Measurements from ENCODE around the gene MCCC1.

The MCCC1 gene

DNA sequence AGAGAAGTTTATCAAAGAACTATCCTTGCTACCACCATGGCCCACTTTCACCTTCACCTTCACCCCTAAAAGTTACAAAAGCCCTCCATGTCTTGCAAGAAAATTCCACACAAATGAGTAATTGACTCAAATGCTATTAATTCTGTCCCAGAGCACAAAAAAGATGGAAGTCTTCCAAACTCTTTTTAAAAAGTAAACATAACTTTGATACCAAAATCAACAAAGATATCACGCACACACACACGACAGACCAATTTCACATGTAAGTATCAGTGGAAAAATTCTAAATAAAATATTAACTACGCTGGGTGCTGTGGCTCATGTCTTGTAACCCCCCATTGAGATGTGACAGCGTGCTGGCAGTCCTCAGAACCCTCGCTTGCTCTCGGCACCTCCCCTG is 1.1 kb upstream of the MCCC1 start:
- DNase-seq (ENCODE audit: low read depth) = no peak

DNA sequence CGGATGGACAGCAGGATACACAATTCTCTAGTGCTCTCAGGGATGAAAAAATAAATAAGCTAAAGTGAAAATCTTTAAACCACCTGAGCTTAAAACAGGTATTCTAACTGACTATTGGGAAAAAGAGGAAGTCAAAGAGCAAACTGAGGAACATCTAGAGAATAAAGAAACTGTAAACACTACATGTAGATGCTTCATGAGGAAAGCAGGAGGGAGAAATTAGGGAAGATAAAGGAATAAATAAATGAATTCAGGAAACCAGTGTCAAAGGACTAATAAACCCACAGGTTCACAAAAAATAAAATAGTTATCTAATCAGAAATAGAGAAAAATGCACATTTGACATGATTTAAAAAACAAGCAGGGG is 525 bp upstream of the MCCC1 start:
- peak overlapping the region; percentile 92 for H3K4me3 ChIP-seq (ENCODE audit: low read length)
- no peak for DNase-seq (ENCODE audit: low read depth)
- TF ChIP-seq, protein P1, sequence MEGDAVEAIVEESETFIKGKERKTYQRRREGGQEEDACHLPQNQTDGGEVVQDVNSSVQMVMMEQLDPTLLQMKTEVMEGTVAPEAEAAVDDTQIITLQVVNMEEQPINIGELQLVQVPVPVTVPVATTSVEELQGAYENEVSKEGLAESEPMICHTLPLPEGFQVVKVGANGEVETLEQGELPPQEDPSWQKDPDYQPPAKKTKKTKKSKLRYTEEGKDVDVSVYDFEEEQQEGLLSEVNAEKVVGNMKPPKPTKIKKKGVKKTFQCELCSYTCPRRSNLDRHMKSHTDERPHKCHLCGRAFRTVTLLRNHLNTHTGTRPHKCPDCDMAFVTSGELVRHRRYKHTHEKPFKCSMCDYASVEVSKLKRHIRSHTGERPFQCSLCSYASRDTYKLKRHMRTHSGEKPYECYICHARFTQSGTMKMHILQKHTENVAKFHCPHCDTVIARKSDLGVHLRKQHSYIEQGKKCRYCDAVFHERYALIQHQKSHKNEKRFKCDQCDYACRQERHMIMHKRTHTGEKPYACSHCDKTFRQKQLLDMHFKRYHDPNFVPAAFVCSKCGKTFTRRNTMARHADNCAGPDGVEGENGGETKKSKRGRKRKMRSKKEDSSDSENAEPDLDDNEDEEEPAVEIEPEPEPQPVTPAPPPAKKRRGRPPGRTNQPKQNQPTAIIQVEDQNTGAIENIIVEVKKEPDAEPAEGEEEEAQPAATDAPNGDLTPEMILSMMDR (conservative IDR thresholded peaks at IDR 0.05; ENCODE audit: low read length) = no peak

More for the DNA sequence above, 1.1 kb upstream of the MCCC1 start:
- TF ChIP-seq, protein P1 (conservative IDR thresholded peaks at IDR 0.05; ENCODE audit: low read length) = no peak
- no peak overlapping the region for H3K4me3 ChIP-seq (ENCODE audit: low read length)

DNA sequence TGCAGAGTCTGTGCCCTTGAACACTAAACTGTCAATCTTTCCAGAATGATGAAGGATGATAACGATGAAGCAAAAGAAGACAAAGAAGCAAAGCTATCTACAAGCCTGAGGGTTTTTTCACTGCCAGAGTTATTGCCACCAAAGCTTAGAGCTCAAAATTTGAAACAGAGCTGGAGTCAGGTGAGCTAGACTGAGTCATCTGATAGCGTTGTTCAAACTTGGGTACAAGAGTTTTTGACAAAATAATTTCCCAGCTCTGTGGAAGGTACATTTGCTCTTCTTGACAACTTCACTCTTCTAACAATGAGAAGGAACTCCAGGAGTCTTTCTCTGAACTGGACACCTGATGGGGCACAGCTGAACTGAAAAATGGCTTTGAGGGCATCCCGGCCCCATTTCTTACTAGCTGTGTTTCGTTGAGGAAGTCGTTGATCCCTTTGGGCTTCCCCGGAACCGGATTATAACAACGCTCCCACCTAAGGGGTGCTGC is 715 bp downstream of the MCCC1 start:
- TF ChIP-seq, protein P1 (conservative IDR thresholded peaks at IDR 0.05; ENCODE audit: low read length) = no peak

DNA sequence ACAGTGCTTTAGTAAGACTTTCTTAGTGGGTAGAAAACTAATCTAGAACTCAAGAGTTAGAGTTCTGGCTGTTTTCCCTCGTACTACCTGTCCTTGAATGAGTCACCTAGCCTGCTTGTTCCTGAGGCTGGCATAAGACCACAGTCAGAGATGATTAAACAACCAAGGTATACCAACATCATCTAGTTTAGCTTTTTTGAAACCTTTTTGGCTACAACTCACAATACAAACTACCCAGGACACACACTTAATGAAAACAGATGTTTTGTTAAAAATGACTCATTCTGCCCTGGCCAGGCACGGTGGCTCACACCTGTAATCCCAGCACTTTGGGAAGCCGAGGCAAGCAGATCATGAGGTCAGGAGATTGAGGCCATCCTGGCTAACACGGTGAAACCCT is 4.6 kb downstream of the MCCC1 start:
- no peak for DNase-seq (ENCODE audit: low read depth)
- TF ChIP-seq, protein P1 (conservative IDR thresholded peaks at IDR 0.05; ENCODE audit: low read length) = no peak
- no peak overlapping the region for H3K4me3 ChIP-seq (ENCODE audit: low read length)

More for the DNA sequence above, 715 bp downstream of the MCCC1 start:
- peak overlapping the region; percentile 92 for H3K4me3 ChIP-seq (ENCODE audit: low read length)
- DNase-seq (ENCODE audit: low read depth) = no peak

DNA sequence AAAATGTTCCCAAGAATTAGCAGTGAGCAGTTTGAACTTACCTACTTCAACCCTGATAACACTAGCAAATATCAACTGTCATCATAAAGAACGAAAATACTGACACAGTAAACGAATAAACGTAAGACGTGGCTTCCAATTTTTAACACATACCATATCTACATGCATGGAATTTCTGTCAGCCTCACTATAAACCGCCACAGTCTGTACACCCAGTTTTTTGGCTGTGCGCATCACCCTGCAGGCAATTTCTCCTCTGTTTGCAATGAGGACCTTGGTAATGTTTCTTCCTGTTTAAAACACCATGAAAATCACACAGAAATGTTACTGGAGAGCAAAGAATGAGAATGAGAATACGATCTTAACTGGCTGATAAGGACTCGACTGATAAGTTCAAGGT is 7.0 kb downstream of the MCCC1 start:
- no peak overlapping the region for H3K4me3 ChIP-seq (ENCODE audit: low read length)
- TF ChIP-seq, protein P1 (conservative IDR thresholded peaks at IDR 0.05; ENCODE audit: low read length) = no peak
- DNase-seq (ENCODE audit: low read depth) = no peak

DNA sequence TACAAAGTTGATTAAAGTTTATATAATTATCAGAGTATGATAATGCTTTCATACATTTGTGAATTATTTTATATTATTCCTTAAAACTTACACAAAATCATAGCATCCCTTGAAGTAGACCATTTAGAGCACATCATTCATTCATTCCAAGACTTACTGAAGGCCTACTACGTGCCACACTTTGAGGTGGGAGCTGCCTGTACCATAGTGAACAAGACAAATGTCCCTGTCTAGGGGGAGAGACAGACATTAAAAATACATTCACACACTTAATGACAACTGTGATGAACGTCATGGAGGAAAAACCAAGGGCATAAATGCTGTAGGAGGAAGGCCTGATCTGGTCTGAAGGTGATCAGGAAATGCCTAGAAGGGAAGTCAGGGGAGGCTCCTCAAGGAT is 12.1 kb downstream of the MCCC1 start:
- no peak for DNase-seq (ENCODE audit: low read depth)
- H3K4me3 ChIP-seq (ENCODE audit: low read length) = no peak overlapping the region
- TF ChIP-seq, protein P1 (conservative IDR thresholded peaks at IDR 0.05; ENCODE audit: low read length) = no peak

DNA sequence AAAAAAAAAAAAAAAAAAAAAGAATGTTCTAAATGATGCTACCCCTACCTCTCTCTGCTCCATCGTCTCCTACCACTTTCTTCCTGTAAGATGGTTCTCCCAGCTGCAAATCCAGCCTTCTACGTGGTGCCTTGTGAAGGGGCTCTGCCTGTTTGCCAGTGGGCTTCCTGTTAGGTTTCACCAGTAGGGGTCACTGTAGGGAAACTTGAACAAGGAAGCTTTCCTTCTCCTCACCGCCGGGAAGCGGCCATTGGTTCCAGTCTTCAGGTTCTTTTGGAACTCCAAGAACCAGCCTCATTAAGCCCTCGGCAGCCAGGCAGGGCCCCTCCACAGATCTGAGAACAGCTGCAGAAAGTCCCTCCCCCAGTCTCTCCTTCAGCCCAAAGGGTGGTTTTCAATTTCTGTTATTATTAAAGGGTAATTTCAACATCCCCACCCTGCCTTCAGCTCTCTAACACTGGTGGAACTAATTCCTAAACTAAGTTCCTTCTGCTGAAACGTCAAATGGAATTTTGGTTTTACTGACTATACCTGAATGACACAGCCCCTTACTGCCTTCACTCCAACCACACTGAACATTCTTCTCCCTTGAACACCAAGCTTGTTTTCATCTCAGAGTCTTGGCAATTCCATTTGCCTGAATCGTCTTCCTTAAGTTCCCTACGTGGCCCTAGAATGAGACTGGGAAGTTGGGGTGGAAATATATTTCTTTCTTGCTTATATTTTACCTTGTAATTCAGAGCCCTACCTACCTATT is 13.5 kb downstream of the MCCC1 start:
- peak; percentile 28 for DNase-seq (ENCODE audit: low read depth)
- TF ChIP-seq, protein P1 (conservative IDR thresholded peaks at IDR 0.05; ENCODE audit: low read length) = peak; percentile 29
- no peak overlapping the region for H3K4me3 ChIP-seq (ENCODE audit: low read length)

All from AG10803 (cell line).